Measurements from ENCODE around the gene EPHB2. TPM values are rescaled to one million over a fixed set of nuclear protein-coding genes. Genes with fewer than 3 reads are reported as not detected.

Gene EPHB2
- total RNA-seq, 1 donor from 2014 or later, result 10.7 TPM

DNA sequence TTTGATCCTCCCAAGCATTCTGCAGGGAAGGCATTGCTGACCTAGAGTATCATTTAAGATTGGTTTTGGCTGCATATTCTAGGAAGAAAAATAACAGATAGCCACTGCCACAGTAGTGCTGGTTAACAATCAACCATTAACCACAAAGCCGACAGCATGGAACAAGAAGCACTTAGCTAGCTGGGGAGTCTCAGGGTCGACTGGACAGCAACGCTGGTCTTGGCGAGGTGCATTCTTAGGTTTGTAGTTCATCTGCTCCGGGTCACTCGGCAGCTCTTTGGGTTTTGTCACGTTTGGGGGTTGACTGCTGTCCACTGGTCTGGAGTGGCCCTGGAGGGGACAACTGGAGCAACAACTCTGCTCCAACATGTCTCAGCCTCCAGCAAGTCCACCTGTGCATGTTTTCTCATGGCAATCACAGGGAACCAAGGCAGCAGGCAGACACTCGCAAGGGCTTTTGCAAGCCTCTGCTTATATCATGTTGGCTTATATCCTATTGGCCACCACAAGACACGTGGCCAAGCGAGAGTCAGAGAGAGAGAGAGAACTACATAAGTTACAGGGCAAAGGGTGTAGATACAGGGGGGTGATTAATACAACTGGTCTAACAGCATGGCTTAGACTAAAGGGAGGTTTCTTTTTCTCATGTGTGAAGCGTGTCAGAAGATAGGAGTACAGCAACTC is 162.5 kb downstream of the EPHB2 start:
- Mint-ChIP-seq H3K4me3 (ENCODE audit: unreplicated experiment) (no peak overlapping the region), H3K27me3 (ENCODE audit: unreplicated experiment) (no peaks in the 10 kb centered on the region), H3K9me3 (ENCODE audit: unreplicated experiment) (no peaks in the 10 kb centered on the region), H3K36me3 (ENCODE audit: low read depth, unreplicated experiment) (peaks cover 9% of the 10 kb centered on the region), H3K4me1 (ENCODE audit: unreplicated experiment) (peaks cover 14% of the 10 kb centered on the region), H3K27ac (ENCODE audit: unreplicated experiment) (no peak overlapping the region)
- no peak for DNase-seq (ENCODE audit: low spot score)
- TF ChIP-seq, protein P1, sequence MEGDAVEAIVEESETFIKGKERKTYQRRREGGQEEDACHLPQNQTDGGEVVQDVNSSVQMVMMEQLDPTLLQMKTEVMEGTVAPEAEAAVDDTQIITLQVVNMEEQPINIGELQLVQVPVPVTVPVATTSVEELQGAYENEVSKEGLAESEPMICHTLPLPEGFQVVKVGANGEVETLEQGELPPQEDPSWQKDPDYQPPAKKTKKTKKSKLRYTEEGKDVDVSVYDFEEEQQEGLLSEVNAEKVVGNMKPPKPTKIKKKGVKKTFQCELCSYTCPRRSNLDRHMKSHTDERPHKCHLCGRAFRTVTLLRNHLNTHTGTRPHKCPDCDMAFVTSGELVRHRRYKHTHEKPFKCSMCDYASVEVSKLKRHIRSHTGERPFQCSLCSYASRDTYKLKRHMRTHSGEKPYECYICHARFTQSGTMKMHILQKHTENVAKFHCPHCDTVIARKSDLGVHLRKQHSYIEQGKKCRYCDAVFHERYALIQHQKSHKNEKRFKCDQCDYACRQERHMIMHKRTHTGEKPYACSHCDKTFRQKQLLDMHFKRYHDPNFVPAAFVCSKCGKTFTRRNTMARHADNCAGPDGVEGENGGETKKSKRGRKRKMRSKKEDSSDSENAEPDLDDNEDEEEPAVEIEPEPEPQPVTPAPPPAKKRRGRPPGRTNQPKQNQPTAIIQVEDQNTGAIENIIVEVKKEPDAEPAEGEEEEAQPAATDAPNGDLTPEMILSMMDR (IDR thresholded peaks at IDR 0.05; ENCODE audit: unreplicated experiment), result no peak

DNA sequence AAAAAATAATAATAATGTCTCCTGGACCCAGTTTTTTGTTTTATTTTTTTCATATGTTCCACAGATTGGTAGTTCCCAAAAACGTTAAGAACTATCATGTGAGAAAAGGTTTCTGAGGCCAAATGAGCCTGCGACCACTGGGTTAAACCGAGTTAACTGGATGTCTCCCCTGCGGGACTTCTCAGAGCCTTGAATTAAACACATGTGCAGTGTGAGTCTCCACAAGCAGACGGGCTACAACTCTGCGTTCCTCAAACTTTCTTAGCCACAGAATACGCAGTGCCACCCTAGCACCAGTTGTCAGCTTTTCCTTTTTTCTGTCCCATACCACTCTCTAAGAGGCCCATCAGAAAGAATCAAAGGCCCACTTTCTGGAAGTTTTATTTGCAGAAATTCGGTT is 164.1 kb downstream of the EPHB2 start:
- H3K27ac Mint-ChIP-seq (ENCODE audit: unreplicated experiment), result no peak overlapping the region
- TF ChIP-seq, protein P1 (IDR thresholded peaks at IDR 0.05; ENCODE audit: unreplicated experiment), result no peak
- no peak overlapping the region for H3K4me3 Mint-ChIP-seq (ENCODE audit: unreplicated experiment)
- H3K4me1 Mint-ChIP-seq (ENCODE audit: unreplicated experiment), result peaks cover 14% of the 10 kb centered on the region
- DNase-seq (ENCODE audit: low spot score), result no peak
- no peaks in the 10 kb centered on the region for H3K27me3 Mint-ChIP-seq (ENCODE audit: unreplicated experiment)
- peaks cover 9% of the 10 kb centered on the region for H3K36me3 Mint-ChIP-seq (ENCODE audit: low read depth, unreplicated experiment)
- no peaks in the 10 kb centered on the region for H3K9me3 Mint-ChIP-seq (ENCODE audit: unreplicated experiment)

DNA sequence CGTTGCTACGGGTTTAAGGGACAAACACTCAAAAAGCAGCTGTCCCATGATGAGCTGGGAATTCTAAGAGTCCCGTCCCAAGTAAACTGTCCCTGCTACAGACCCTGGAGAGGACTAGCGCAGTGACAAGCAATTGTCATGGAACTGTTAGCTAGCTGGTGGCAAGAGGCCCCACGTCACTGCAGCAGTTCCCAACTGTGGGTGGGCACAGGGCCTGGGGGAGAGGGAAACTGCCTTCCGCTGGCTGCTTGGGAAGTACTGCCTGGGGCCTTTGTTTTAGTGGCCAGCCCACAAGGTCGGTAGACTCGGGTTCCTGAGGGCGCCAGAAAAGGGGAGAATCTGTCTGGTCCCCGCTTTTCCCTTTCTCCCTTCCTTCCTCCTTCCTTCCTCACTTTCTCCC is 164.6 kb downstream of the EPHB2 start:
- H3K36me3 Mint-ChIP-seq (ENCODE audit: low read depth, unreplicated experiment), result peaks cover 9% of the 10 kb centered on the region
- no peak overlapping the region for H3K4me3 Mint-ChIP-seq (ENCODE audit: unreplicated experiment)
- TF ChIP-seq, protein P1 (IDR thresholded peaks at IDR 0.05; ENCODE audit: unreplicated experiment), result no peak
- no peaks in the 10 kb centered on the region for H3K9me3 Mint-ChIP-seq (ENCODE audit: unreplicated experiment)
- H3K4me1 Mint-ChIP-seq (ENCODE audit: unreplicated experiment), result peaks cover 14% of the 10 kb centered on the region
- DNase-seq (ENCODE audit: low spot score), result no peak
- no peaks in the 10 kb centered on the region for H3K27me3 Mint-ChIP-seq (ENCODE audit: unreplicated experiment)
- H3K27ac Mint-ChIP-seq (ENCODE audit: unreplicated experiment), result peak overlapping the region; percentile 87

DNA sequence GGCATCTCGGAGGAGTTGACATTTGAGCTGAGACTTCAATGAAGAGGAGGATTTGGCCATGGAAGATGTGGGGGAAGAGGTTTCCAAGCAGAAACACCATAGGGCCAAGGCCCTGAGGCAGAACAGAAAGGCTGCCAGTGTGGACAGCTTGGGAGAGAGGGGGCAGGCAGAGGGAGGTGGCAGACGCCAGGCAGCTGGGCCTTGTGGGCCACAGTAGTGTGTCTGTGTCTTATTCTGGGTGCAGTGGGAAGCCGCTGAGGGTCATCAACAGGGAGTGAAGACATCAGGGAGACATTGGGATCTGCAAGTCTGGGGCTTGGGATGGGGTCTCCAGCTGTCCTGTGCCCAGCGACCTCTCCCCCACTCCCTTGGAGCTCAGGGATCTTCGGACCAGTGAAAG is 165.2 kb downstream of the EPHB2 start:
- Mint-ChIP-seq H3K4me3 (ENCODE audit: unreplicated experiment) (peak overlapping the region; percentile 21), H3K36me3 (ENCODE audit: low read depth, unreplicated experiment) (peaks cover 9% of the 10 kb centered on the region), H3K9me3 (ENCODE audit: unreplicated experiment) (no peaks in the 10 kb centered on the region), H3K27ac (ENCODE audit: unreplicated experiment) (peak overlapping the region; percentile 87), H3K27me3 (ENCODE audit: unreplicated experiment) (no peaks in the 10 kb centered on the region), H3K4me1 (ENCODE audit: unreplicated experiment) (peaks cover 14% of the 10 kb centered on the region)
- no peak for DNase-seq (ENCODE audit: low spot score)
- TF ChIP-seq, protein P1 (IDR thresholded peaks at IDR 0.05; ENCODE audit: unreplicated experiment), result no peak

DNA sequence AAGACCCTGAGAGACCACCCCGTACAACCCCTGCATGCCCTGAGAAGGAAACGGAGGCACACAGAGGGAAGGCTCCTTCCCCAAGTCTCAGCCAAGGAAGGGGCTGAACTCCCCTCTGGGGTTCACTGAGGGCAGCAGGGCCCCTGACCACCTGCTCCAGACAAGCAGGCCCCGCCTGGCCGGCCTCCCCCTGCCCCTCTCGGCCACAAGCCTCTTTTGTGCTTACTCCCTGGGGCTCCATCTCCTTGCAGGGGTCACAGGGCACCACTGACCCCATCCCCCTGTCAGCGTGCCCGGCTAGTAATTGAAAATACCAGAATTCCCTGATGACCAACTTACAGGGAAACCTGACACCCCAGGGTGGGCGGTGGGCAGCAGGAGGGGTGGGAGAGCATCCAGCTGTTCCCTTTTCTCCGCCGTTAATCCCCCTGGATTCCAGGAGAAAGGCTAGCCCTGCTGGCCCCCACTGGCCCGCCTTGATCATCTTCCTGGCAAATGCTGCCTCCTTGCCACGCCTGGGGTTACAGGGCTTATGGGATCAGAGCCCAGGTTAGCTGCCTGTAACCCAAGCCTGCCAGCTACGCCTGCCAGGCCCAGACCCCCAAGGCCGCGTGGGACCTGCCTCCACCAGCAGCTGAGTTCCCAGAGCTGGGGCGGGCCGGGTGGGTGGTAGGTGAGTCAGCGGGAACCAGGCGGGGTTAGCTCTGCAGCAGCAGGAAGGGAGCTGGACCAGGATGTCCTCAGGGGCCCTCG is 165.9 kb downstream of the EPHB2 start:
- H3K9me3 Mint-ChIP-seq (ENCODE audit: unreplicated experiment), result no peaks in the 10 kb centered on the region
- H3K27me3 Mint-ChIP-seq (ENCODE audit: unreplicated experiment), result no peaks in the 10 kb centered on the region
- H3K36me3 Mint-ChIP-seq (ENCODE audit: low read depth, unreplicated experiment), result peaks cover 9% of the 10 kb centered on the region
- no peak overlapping the region for H3K27ac Mint-ChIP-seq (ENCODE audit: unreplicated experiment)
- DNase-seq (ENCODE audit: low spot score), result peak; percentile 20
- TF ChIP-seq, protein P1 (IDR thresholded peaks at IDR 0.05; ENCODE audit: unreplicated experiment), result no peak
- peaks cover 14% of the 10 kb centered on the region for H3K4me1 Mint-ChIP-seq (ENCODE audit: unreplicated experiment)
- H3K4me3 Mint-ChIP-seq (ENCODE audit: unreplicated experiment), result no peak overlapping the region

Measured in endothelial cell (in vitro differentiated cells).